GM12878 (cell line): ENCODE results near the gene PPARD. TPM values are rescaled to one million over a fixed set of nuclear protein-coding genes. Genes with fewer than 3 reads are reported as not detected.

Source experiments
- ATAC-seq: fragments of 200-7000 bp; cut with Tn5 transposase; 3 replicates; pipeline ENCODE4 v1.9.1; 2020; ENCODE audit warnings: mild to moderate bottlenecking, moderate library complexity
- BruUV-seq: library from RNA; stranded (reverse); fragments of 400-500 nt; replicated peaks from 2 replicates; lab custom pipeline; 2021; lab: Mats Ljungman, UMichigan
- CTCF ChIA-PET: fragments of 300-600 bp; sonication (Branson Sonifier 250); formaldehyde crosslinking; extraction: SDS; loops from one replicate; lab custom pipeline; 2021; ENCODE audit warnings: inconsistent platforms; lab: Yijun Ruan, JAX
- POLR2A ChIA-PET: fragments of 350-600 bp; formaldehyde crosslinking; extraction: SDS; loops from one replicate; lab custom pipeline; 2021; ENCODE audit warnings: inconsistent platforms; lab: Charles Lee
- RAD21 ChIA-PET: fragments of 300-600 bp; sonication (Branson Sonifier 250); formaldehyde crosslinking; loops from one replicate; lab custom pipeline; 2023; ENCODE audit warnings: antibody characterized with exemption; ENCODE audit not compliant: unreplicated experiment; lab: Charles Lee
- SMC1A ChIA-PET: fragments of 300-600 bp; sonication (Branson Sonifier 250); formaldehyde crosslinking; loops from one replicate; lab custom pipeline; 2023; ENCODE audit not compliant: unreplicated experiment, uncharacterized antibody; lab: Charles Lee
- DNase-seq: peaks from one replicate; pipeline ENCODE4 v3.0.0-alpha.2; 2011; ENCODE audit warnings: low read depth, low spot score
- FAIRE-seq: peaks from 3 replicates; lab custom pipeline; 2011; peaks lifted over from hg19 to GRCh38; lab: Jason Lieb, UNC
- H2AFZ ChIP-seq: 2 replicates; pipeline ENCODE4 v1.6.0; 2011; ENCODE audit warnings: low read depth, low read length, control low read depth; ENCODE audit not compliant: control insufficient read depth
- H3K27ac ChIP-seq: 2 replicates; pipeline ENCODE4 v1.5.1; 2011; ENCODE audit warnings: control low read depth; ENCODE audit not compliant: control insufficient read depth, insufficient read depth
- H3K27me3 ChIP-seq, 2 experiments: replicated peaks in 1 of 2; 2 replicates each; pipeline versions ENCODE4 v1.6.0 to v1.6.1; 2011; ENCODE audit warnings: low read length in 1 of 2; ENCODE audit not compliant: control insufficient read depth in 2 of 2, insufficient read depth in 2 of 2
- H3K36me3 ChIP-seq, 2 experiments: 2 replicates each; pipeline ENCODE4 v1.5.1; 2011; ENCODE audit warnings: low read length in 1 of 2; ENCODE audit not compliant: control insufficient read depth in 2 of 2, insufficient read depth in 2 of 2
- H3K4me1 ChIP-seq: 2 replicates; pipeline ENCODE4 v1.6.1; 2011; ENCODE audit warnings: mild to moderate bottlenecking, low read length, moderate library complexity, mixed read lengths; ENCODE audit not compliant: control insufficient read depth, insufficient read depth
- H3K4me2 ChIP-seq: 2 replicates; pipeline ENCODE4 v1.6.0; 2011; ENCODE audit warnings: control low read depth; ENCODE audit not compliant: control insufficient read depth, insufficient read depth
- H3K4me3 ChIP-seq: fragments of 200-600 bp; sonication (generic); 2 replicates; pipeline ENCODE4 v1.5.1; 2016
- H3K79me2 ChIP-seq: 2 replicates; pipeline ENCODE4 v1.6.0; 2011; ENCODE audit warnings: low read length; ENCODE audit not compliant: control insufficient read depth, insufficient read depth
- H3K9ac ChIP-seq: 2 replicates; pipeline ENCODE4 v1.8.0; 2011; ENCODE audit warnings: low read length, control low read depth, mixed read lengths; ENCODE audit not compliant: control insufficient read depth, insufficient read depth
- H3K9me3 ChIP-seq: replicated peaks from 3 replicates; pipeline ENCODE4 v1.5.1; 2011; ENCODE audit warnings: mild to moderate bottlenecking, low read length; ENCODE audit not compliant: control insufficient read depth, insufficient read depth
- H4K20me1 ChIP-seq: 2 replicates; pipeline ENCODE4 v1.6.0; 2011; ENCODE audit not compliant: control insufficient read depth, insufficient read depth
- CREM ChIP-seq: IDR thresholded peaks from 2 replicates; pipeline ENCODE4 v1.6.1; 2014; ENCODE audit warnings: antibody characterized with exemption, low read depth
- EGR1 ChIP-seq, 2 experiments: IDR thresholded peaks; 1 replicate in 1 of 2; 2 replicates in 1 of 2; pipeline ENCODE4 v1.6.1; 2011 to 2012; ENCODE audit warnings: low read depth in 2 of 2, low read length in 2 of 2, borderline replicate concordance in 1 of 2, mild to moderate bottlenecking in 1 of 2, moderate library complexity in 1 of 2
- LARP7 ChIP-seq: fragments of 450-650 bp; IDR thresholded peaks from 2 replicates; pipeline ENCODE4 v1.6.1; 2017; ENCODE audit warnings: mild to moderate bottlenecking
- MXI1 ChIP-seq: fragments of 150-350 bp; IDR thresholded peaks from 2 replicates; pipeline ENCODE4 v1.6.1; 2011; ENCODE audit warnings: low read depth, mild to moderate bottlenecking, inconsistent platforms, low read length, improper control_type of control experiment
- NFYA ChIP-seq: IDR thresholded peaks from 2 replicates; pipeline ENCODE4 v1.6.1; 2011; ENCODE audit warnings: low read depth, mild to moderate bottlenecking, low read length, improper control_type of control experiment, borderline replicate concordance
- SREBF2 ChIP-seq: IDR thresholded peaks from 2 replicates; pipeline ENCODE4 v1.6.1; 2012; ENCODE audit warnings: mild to moderate bottlenecking, low read length
- SUPT20H ChIP-seq: IDR thresholded peaks from 2 replicates; pipeline ENCODE4 v1.6.1; 2011; ENCODE audit warnings: low read depth, mild to moderate bottlenecking, low read length, moderate library complexity, borderline replicate concordance; ENCODE audit not compliant: control insufficient read depth
- TBL1XR1 ChIP-seq: IDR thresholded peaks from 2 replicates; pipeline ENCODE4 v1.6.1; 2012; ENCODE audit warnings: low read depth, low read length, improper control_type of control experiment
- USF2 ChIP-seq: IDR thresholded peaks from 2 replicates; pipeline ENCODE4 v1.6.1; 2011; ENCODE audit warnings: low read depth, low read length, improper control_type of control experiment, borderline replicate concordance
- in situ Hi-C: fragments of 300-500 bp; cut with MboI; formaldehyde crosslinking; loops from 9 replicates; pipeline ENCODE4 v1.14.3; 2018; ENCODE audit warnings: mixed read lengths
- intact Hi-C: fragments of 100-400 bp; cut with micrococcal nuclease; formaldehyde crosslinking; loops from one replicate; pipeline ENCODE4 v1.14.2; 2022; ENCODE audit not compliant: unreplicated experiment
- polyA plus RNA-seq, 11 experiments: library from polyadenylated mRNA; depleted of rRNA in 4 of 11; unstranded in 6 of 11; stranded (reverse) in 5 of 11; fragments of >200 nt; fragmentation: Nextera tagmentation in 4 of 11; fragmentation: Illumina TruSeq in 1 of 11; extraction: Ambion mirVana in 4 of 11; extraction: Trizol in 1 of 11; gene quantifications; 1 replicate in 1 of 11; 2 replicates in 10 of 11; pipeline versions ENCODE4 v1.2.1 to v1.2.3, GENCODE V29; 2011 to 2016; ENCODE audit warnings: inconsistent platforms in 2 of 11, missing spikeins in 2 of 11, low read depth in 1 of 11
- total RNA-seq, 4 experiments: library from RNA; depleted of rRNA in 3 of 4; stranded (reverse); fragments of >200 nt in 3 of 4; fragmentation: Illumina TruSeq in 1 of 4; extraction: Trizol in 1 of 4; gene quantifications; 2 replicates each; pipeline versions ENCODE4 v1.2.1 to v1.2.3, GENCODE V29; 2013 to 2021
- TF ChIP-seq, protein P1 (sequence below), 3 experiments: IDR thresholded peaks in 2 of 3; conservative IDR thresholded peaks in 1 of 3; 2 replicates each; pipeline ENCODE4 v1.5.1; 2011; ENCODE audit warnings: low read depth in 3 of 3, low read length in 3 of 3, mild to moderate bottlenecking in 3 of 3, control low read depth in 2 of 3, moderate library complexity in 2 of 3, inconsistent platforms in 1 of 3, mixed read lengths in 1 of 3; ENCODE audit not compliant: control insufficient read depth in 2 of 3, insufficient read depth in 1 of 3; ENCODE audit errors: extremely low read depth in 1 of 3

PPARD gene
- total and polyA plus RNA-seq, 10 of the 15 experiments (the other 5 are each of a cell fraction or from before 2014, with no cell fraction given), result 0.05 to 12.6 (median 6.7) TPM

GRCh38 chr6:35366204-35366596, 23.8 kb downstream of the PPARD start:
- H3K27ac ChIP-seq, result no peak overlapping the region
- H2AFZ ChIP-seq, result no peak overlapping the region
- H3K79me2 ChIP-seq, result peaks cover 13% of the 10 kb centered on the region
- no peak for FAIRE-seq
- no peak for DNase-seq
- TF ChIP-seq EGR1 (IDR thresholded peaks at IDR 0.05; ENCODE audit: borderline replicate concordance in 1 of 2, low read depth in 2 of 2, low read length in 2 of 2) (no peak), TBL1XR1 (no peak), LARP7 (no peak), CREM (no peak), MXI1 (no peak), SUPT20H (no peak), USF2 (no peak), SREBF2 (no peak), NFYA (no peak)
- TF ChIP-seq, protein P1, sequence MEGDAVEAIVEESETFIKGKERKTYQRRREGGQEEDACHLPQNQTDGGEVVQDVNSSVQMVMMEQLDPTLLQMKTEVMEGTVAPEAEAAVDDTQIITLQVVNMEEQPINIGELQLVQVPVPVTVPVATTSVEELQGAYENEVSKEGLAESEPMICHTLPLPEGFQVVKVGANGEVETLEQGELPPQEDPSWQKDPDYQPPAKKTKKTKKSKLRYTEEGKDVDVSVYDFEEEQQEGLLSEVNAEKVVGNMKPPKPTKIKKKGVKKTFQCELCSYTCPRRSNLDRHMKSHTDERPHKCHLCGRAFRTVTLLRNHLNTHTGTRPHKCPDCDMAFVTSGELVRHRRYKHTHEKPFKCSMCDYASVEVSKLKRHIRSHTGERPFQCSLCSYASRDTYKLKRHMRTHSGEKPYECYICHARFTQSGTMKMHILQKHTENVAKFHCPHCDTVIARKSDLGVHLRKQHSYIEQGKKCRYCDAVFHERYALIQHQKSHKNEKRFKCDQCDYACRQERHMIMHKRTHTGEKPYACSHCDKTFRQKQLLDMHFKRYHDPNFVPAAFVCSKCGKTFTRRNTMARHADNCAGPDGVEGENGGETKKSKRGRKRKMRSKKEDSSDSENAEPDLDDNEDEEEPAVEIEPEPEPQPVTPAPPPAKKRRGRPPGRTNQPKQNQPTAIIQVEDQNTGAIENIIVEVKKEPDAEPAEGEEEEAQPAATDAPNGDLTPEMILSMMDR (IDR thresholded peaks at IDR 0.05 in 2 of 3, conservative IDR thresholded peaks at IDR 0.05 in 1 of 3; ENCODE audit: control insufficient read depth in 2 of 3, extremely low read depth in 1 of 3, insufficient read depth in 1 of 3, low read depth in 3 of 3, low read length in 3 of 3), result no peak
- ChIA-PET SMC1A (no interaction called here), RAD21 (no interaction called here), POLR2A (interaction anchor here (0.6 kb wide), 1 partner anchor 519 kb away, joined by 3 read pairs; no protein-coding TSS in a partner anchor), CTCF (no interaction called here)
- H3K36me3 ChIP-seq, result peaks cover 0 to 4% of the 10 kb centered on the region in 2 experiments; a peak in 1 of 4 replicates
- ATAC-seq, result no peak
- no peaks in the 10 kb centered on the region for H3K27me3 ChIP-seq
- no peak overlapping the region for H3K4me2 ChIP-seq
- H4K20me1 ChIP-seq, result no peaks in the 10 kb centered on the region
- no peak overlapping the region for H3K9ac ChIP-seq
- in situ Hi-C loops, result no loop called here
- peaks cover 43% of the 10 kb centered on the region for H3K4me1 ChIP-seq
- no peak overlapping the region for H3K4me3 ChIP-seq
- no peaks in the 10 kb centered on the region for H3K9me3 ChIP-seq
- no TSS peak for BruUV-seq
- intact Hi-C loops, result no loop called here
